ENCODE results near the gene NEK9. TPM values are rescaled to one million over a fixed set of nuclear protein-coding genes. Genes with fewer than 3 reads are reported as not detected.
"Not testable (repeated sequence)": the region's sequence is repeated elsewhere in the genome, so short reads cannot be mapped to it uniquely, and the experiment has no call there.

Gene NEK9
- total RNA-seq, 2 experiments from 2014 or later: 45.2 to 58.7 TPM

DNA sequence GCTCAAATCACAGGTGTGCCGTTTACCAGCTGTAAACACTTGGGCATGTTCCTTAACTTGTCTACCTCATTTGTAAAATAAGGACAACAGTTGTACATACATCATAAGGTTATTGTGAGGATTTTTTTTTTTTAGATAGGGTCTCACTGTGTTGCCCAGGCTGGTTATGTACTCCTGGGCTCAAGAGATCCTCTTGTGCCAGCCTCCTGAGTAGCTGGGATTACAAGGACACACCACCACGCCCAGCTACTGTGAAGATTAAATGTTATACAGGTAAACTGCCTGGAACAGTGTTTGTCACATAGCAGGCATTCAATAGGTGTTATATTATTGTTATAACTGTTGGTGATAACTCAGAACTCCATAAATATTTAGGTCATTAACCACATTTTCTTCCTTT, 36.8 kb upstream of the NEK9 start:
- Mint-ChIP-seq H3K9me3 (ENCODE audit: low read depth) (no peaks in the 10 kb centered on the region), H3K27me3 (no peaks in the 10 kb centered on the region), H3K27ac (no peak overlapping the region), H3K36me3 (ENCODE audit: low read depth) (peaks cover 22% of the 10 kb centered on the region), H3K4me3 (no peak overlapping the region), H3K4me1 (peaks cover 69% of the 10 kb centered on the region)
- POLR2A ChIA-PET: no interaction called here
- CTCF ChIA-PET: interaction anchor here (0.6 to 1.0 kb wide), 3 partner anchors 11 to 23 kb away, joined by 3 read pairs; no protein-coding TSS in a partner anchor
- intact Hi-C loops (cut with DNase I, micrococcal nuclease): no loop called here
- ATAC-seq (no peak), DNase-seq (no peak)

DNA sequence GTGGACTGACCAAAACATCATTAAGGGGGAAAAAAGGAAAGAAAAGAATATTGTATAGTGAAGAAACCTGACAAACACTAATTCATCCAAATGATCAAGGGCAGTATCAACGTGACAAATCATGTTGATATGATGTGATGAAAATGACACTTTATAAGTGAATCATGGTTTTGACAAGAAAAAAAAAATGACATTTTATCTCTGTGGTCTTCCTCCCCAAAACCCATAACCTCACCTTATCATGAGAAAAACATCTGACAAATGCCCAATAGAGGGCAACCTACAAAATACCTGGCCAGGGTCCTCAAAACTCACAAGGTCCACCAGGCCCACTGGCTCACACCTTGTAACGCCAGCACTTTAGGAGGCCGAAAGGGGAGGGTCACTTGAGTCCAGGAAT, 35.8 kb upstream of the NEK9 start:
- H3K36me3 Mint-ChIP-seq (ENCODE audit: low read depth): peaks cover 22% of the 10 kb centered on the region
- ChIA-PET POLR2A (no interaction called here), CTCF (interaction anchor here (0.7 kb wide), 2 partner anchors 22 to 125 kb away, joined by 3 read pairs; no protein-coding TSS in a partner anchor)
- H3K9me3 Mint-ChIP-seq (ENCODE audit: low read depth): no peaks in the 10 kb centered on the region
- no peak overlapping the region for H3K4me3 Mint-ChIP-seq
- ATAC-seq (peak; percentile 40), DNase-seq (no peak)
- no peaks in the 10 kb centered on the region for H3K27me3 Mint-ChIP-seq
- intact Hi-C loops (cut with DNase I, micrococcal nuclease): no loop called here
- peaks cover 64% of the 10 kb centered on the region for H3K4me1 Mint-ChIP-seq
- H3K27ac Mint-ChIP-seq: peak overlapping the region; percentile 44

DNA sequence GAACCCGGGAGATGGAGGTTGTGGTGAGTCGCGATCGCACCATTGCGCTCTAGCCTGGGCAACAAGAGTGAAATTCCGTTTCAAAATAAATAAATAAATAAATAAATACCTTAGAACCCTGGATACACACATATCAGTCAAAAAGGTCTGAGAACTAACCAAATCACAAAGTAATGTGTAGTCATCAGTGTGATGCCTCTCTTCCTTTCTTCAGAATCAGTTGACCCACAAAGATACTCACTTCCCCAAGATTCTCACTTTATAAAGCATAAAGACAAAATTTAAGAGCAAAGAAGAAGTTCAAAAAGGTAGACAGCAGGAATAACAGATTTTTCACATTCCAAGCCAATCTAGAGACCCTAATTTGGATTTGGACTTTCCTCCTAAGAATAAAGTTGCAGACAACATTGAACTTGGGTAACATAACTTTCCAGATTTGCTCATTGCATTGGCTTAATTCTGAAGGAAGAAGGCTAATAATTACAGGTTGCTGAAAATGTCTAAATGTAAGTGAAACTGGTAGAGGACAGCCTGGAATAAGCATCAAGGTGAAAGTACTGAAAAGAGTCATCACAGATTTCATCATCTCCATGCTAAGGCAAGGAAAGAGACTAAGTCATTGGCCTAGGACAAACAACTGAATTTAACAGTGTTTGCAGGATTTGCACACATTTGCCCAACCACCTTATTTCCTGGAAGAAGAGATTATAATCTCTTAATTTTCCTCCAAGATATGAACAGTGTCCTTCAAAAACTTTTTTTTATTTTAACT, 32.2 kb upstream of the NEK9 start:
- no peaks in the 10 kb centered on the region for H3K27me3 Mint-ChIP-seq
- peaks cover 66% of the 10 kb centered on the region for H3K4me1 Mint-ChIP-seq
- intact Hi-C loops (cut with DNase I, micrococcal nuclease): loop anchor here (1.0 to 5.0 kb wide), 3 partner anchors 17 to 88 kb away; partner anchors contain the start of gene TMED10 (in 2 of the 2)
- peak overlapping the region; percentile 25 for H3K4me3 Mint-ChIP-seq
- no peak for DNase-seq
- ATAC-seq: peak; percentile 86
- H3K36me3 Mint-ChIP-seq (ENCODE audit: low read depth): peaks cover 22% of the 10 kb centered on the region
- H3K9me3 Mint-ChIP-seq (ENCODE audit: low read depth): no peaks in the 10 kb centered on the region
- POLR2A ChIA-PET: no interaction called here
- CTCF ChIA-PET: interaction anchor here (1.1 to 2.0 kb wide), 2 partner anchors 135 to 139 kb away, joined by 4 read pairs; no protein-coding TSS in a partner anchor
- peak overlapping the region; percentile 93 for H3K27ac Mint-ChIP-seq

DNA sequence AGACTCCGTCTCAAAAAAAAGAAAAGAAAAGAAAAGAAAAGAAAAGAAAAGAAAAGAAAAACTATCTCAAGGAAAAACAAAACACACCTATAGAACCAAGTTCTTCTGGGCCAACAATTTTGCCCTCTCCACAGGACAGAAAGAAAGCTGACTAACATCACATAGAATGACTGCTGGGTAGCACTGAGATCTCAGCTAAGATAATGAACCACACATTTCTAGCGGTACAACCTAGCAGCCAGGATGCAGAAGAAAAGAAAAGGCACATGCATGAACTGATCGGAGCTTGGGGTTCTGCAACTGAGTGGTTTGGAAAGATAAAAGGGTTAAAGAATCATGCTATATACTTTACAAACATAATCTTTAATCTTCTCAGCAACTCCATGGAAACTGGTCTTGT, 30.1 kb upstream of the NEK9 start:
- CTCF ChIA-PET: interaction anchor here (0.6 to 2.0 kb wide), 4 partner anchors 19 to 142 kb away, joined by 3 to 5 read pairs (median 4); no protein-coding TSS in a partner anchor
- peak; percentile 22 for DNase-seq

DNA sequence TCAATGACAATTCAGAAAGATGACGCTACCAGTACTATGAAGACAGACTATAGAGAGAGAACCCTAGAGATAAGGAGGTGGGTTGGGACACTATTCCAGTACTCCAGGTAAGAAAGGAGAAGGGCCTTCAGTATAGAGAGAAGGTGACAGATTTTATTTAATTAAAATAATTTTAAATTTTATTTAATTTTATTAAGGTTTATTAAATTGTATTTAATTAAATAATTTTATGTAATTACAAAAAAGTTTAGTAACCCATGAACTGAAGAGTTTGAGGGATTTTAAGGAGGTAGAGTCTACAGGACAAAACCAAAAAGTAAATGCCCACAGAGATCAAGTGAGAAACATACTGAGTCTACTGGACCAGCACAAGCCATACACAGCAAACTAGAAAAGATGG, 29.3 kb upstream of the NEK9 start:
- intact Hi-C loops (cut with DNase I, micrococcal nuclease): loop anchor here in 1 of 2 experiments (5.0 kb wide), 1 partner anchor 91 kb away; no protein-coding TSS in a partner anchor
- ATAC-seq (no peak), DNase-seq (no peak)
- ChIA-PET POLR2A (interaction anchor here (1.2 kb wide), 1 partner anchor 18 kb away, joined by 4 read pairs; no protein-coding TSS in a partner anchor), CTCF (interaction anchor here (0.7 to 1.1 kb wide), 4 partner anchors 24 to 825 kb away, joined by 3 to 5 read pairs (median 4); no protein-coding TSS in a partner anchor)
- H3K27ac Mint-ChIP-seq: peak overlapping the region; percentile 12
- H3K4me1 Mint-ChIP-seq: peaks cover 62% of the 10 kb centered on the region
- H3K9me3 Mint-ChIP-seq (ENCODE audit: low read depth): no peaks in the 10 kb centered on the region
- no peak overlapping the region for H3K4me3 Mint-ChIP-seq
- H3K27me3 Mint-ChIP-seq: no peaks in the 10 kb centered on the region
- H3K36me3 Mint-ChIP-seq (ENCODE audit: low read depth): peaks cover 23% of the 10 kb centered on the region

More for the DNA sequence above, 30.1 kb upstream of the NEK9 start:
- intact Hi-C loops (cut with DNase I, micrococcal nuclease): loop anchor here in 1 of 2 experiments (5.0 kb wide), 1 partner anchor 90 kb away; no protein-coding TSS in a partner anchor
- Mint-ChIP-seq H3K9me3 (ENCODE audit: low read depth) (no peaks in the 10 kb centered on the region), H3K36me3 (ENCODE audit: low read depth) (peaks cover 25% of the 10 kb centered on the region), H3K27me3 (no peaks in the 10 kb centered on the region), H3K27ac (peak overlapping the region; percentile 25), H3K4me1 (peaks cover 66% of the 10 kb centered on the region), H3K4me3 (no peak overlapping the region)
- POLR2A ChIA-PET: interaction anchor here (1.2 kb wide), 1 partner anchor 18 kb away, joined by 4 read pairs; no protein-coding TSS in a partner anchor
- ATAC-seq: peak; percentile 75

DNA sequence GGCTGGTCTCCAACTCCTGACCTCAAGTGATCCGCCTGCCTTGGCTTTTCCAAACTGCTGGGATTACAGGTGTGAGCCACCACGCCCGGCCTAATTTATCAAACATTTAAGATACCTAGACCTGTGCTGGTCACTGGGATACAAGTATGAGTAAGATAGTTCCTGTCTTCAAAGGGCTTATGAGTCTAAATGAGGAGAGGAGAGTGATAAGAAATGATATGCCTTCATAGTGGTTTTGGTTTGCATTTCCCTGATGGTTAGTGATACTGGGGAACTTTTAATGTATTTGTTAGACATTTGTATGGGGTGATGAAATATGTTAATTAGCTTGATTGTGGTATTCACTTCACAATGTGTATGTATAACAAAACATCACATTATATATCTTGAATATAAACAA, 28.3 kb upstream of the NEK9 start:
- POLR2A ChIA-PET: no interaction called here
- no peaks in the 10 kb centered on the region for H3K27me3 Mint-ChIP-seq
- H3K4me1 Mint-ChIP-seq: peaks cover 55% of the 10 kb centered on the region
- H3K4me3 Mint-ChIP-seq: no peak overlapping the region
- intact Hi-C loops (cut with DNase I, micrococcal nuclease): loop anchor here in 1 of 2 experiments (5.0 kb wide), 1 partner anchor 92 kb away; no protein-coding TSS in a partner anchor
- no peaks in the 10 kb centered on the region for H3K9me3 Mint-ChIP-seq (ENCODE audit: low read depth)
- DNase-seq (no peak), ATAC-seq (peak; percentile 13)
- H3K27ac Mint-ChIP-seq: no peak overlapping the region
- CTCF ChIA-PET: interaction anchor here (0.6 to 1.1 kb wide), 5 partner anchors 23 to 825 kb away, joined by 3 to 5 read pairs (median 3); no protein-coding TSS in a partner anchor
- H3K36me3 Mint-ChIP-seq (ENCODE audit: low read depth): peaks cover 19% of the 10 kb centered on the region

DNA sequence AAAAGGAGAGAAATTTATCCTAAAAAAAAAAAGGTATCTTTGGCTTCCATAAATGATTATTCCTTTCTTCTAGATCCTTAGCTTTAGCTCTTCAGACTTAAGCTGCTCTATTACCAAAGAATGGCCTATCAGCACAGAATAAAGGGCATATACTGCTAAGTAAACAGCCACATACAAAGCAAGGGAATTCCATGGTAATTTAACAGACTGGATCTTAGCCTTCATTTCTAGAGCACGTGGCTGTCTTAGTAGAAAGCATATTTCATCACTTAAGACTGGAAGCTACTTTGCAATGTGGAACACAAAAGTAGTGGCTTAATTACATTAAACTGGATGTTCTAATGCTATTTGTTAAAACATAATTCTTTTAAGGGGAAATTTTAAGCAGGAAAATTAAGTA, 26.4 kb upstream of the NEK9 start:
- intact Hi-C loops (cut with DNase I, micrococcal nuclease): no loop called here
- Mint-ChIP-seq H3K4me3 (no peak overlapping the region), H3K9me3 (ENCODE audit: low read depth) (no peaks in the 10 kb centered on the region), H3K4me1 (peaks cover 50% of the 10 kb centered on the region), H3K27ac (no peak overlapping the region), H3K36me3 (ENCODE audit: low read depth) (peaks cover 22% of the 10 kb centered on the region), H3K27me3 (no peaks in the 10 kb centered on the region)
- POLR2A ChIA-PET: no interaction called here
- ATAC-seq: no peak
- CTCF ChIA-PET: interaction anchor here (0.5 to 1.8 kb wide), 7 partner anchors 11 to 208 kb away, joined by 3 to 6 read pairs (median 4); no protein-coding TSS in a partner anchor
- DNase-seq: no peak

DNA sequence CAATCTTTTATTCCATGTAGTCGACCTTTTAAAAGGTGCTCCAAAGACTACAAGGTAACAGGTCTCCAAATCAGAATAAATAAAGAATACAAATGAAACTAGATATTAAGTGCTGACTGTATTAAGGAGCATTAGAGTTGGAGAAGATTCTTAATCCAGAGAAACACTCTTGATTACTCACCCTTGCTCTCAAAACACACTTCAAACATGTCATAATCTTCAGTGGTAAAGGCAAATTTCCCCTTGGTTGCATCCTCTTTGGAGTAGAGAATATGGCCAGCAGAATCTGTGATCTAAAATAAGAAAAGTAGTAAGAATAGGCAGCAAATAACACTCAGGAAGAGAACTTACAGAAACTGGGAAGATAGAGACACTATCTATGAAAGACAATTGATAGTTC, 25.0 kb upstream of the NEK9 start:
- ChIA-PET CTCF (no interaction called here), POLR2A (no interaction called here)
- DNase-seq: no peak

DNA sequence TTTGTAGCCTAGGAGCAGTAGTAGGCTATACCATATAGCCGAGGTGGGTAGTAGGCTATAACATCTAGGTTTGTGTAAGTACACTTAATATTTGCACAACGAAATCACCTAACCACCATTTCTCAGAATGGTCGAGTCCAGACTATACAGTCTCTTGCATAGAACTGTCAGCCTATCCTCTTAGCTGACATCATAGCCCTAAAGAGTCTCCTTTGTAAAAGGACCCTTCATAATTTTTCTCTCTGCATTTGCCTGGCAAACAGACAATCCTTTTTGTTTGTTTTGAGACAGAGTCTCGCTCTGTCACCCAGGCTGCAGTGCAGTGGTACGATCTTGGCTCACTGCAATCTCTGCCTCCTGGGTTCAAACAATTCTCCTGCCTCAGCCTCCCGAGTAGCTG, 23.8 kb upstream of the NEK9 start:
- DNase-seq; intact Hi-C loops (cut with DNase I, micrococcal nuclease); H3K4me3 Mint-ChIP-seq; H3K27ac Mint-ChIP-seq; H3K9me3 Mint-ChIP-seq (ENCODE audit: low read depth); CTCF ChIA-PET; ATAC-seq; POLR2A ChIA-PET; H3K27me3 Mint-ChIP-seq: not testable (repeated sequence)
- Mint-ChIP-seq H3K36me3 (ENCODE audit: low read depth) (peaks cover 42% of the 10 kb centered on the region), H3K4me1 (peaks cover 50% of the 10 kb centered on the region)

More for the DNA sequence above, 25.0 kb upstream of the NEK9 start:
- Mint-ChIP-seq H3K9me3 (ENCODE audit: low read depth) (no peaks in the 10 kb centered on the region), H3K4me3 (no peak overlapping the region), H3K4me1 (peaks cover 50% of the 10 kb centered on the region), H3K27ac (peak overlapping the region; percentile 4), H3K27me3 (no peaks in the 10 kb centered on the region), H3K36me3 (ENCODE audit: low read depth) (peaks cover 32% of the 10 kb centered on the region)
- intact Hi-C loops (cut with DNase I, micrococcal nuclease): no loop called here
- ATAC-seq: no peak

DNA sequence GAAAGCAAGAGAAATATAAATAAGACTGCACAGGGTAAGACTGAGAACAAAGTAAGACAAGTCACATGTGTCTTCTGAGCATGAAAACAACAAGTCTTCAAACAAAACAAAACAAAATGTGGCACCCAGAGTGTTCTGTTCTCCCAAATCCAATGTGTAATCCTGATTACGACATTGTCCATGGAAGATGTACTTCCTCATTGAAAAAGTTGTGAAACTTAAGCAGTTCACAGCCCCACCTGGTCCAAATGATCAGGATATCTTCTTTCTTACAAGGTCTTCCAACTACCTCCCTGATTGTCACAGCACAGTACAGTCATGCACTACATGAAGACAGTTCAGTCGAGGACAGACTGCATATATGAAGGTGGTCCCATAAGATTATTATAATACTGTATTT, 23.3 kb upstream of the NEK9 start:
- intact Hi-C loops (cut with DNase I, micrococcal nuclease): no loop called here
- ChIA-PET POLR2A (no interaction called here), CTCF (no interaction called here)
- Mint-ChIP-seq H3K9me3 (ENCODE audit: low read depth) (no peaks in the 10 kb centered on the region), H3K27me3 (no peaks in the 10 kb centered on the region), H3K36me3 (ENCODE audit: low read depth) (peaks cover 42% of the 10 kb centered on the region), H3K4me3 (no peak overlapping the region), H3K27ac (no peak overlapping the region), H3K4me1 (peaks cover 50% of the 10 kb centered on the region)
- no peak for ATAC-seq
- no peak for DNase-seq

DNA sequence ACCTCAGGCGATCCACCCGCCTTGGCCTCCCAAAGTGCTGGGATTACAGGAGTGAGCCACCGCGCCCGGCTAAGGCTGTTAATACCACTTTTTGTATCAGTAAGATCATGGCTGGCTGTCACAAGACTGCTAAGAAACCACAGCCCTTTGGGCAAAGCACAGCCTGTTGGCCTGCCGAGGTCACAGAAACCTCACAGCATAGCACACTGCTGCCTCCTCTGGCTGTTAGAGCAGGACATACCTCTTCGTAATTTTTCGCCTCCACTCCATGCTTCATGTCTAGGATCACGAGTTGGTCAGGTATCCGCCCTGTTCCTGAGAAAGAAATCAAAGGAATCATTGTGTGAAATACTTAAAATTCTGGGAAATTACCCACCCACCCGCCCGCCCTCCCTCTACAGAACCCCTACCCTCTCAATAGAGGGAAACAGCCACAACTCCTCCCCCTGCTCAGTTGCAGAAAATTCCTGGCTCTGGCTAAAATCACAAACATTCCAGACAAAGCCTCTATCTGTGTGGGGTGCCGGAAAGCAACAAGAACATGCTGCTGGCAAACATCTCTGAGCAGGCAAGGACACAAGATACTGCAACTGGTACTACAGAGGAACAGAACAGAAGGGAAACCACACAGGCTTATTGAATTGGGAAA, 20.7 kb upstream of the NEK9 start:
- peak; percentile 70 for ATAC-seq
- no peak overlapping the region for H3K27ac Mint-ChIP-seq
- POLR2A ChIA-PET: no interaction called here
- intact Hi-C loops (cut with DNase I, micrococcal nuclease): no loop called here
- H3K36me3 Mint-ChIP-seq (ENCODE audit: low read depth): peaks cover 44% of the 10 kb centered on the region
- DNase-seq: peak; percentile 43
- H3K4me3 Mint-ChIP-seq: no peak overlapping the region
- H3K4me1 Mint-ChIP-seq: peaks cover 57% of the 10 kb centered on the region
- no peaks in the 10 kb centered on the region for H3K9me3 Mint-ChIP-seq (ENCODE audit: low read depth)
- no peaks in the 10 kb centered on the region for H3K27me3 Mint-ChIP-seq
- CTCF ChIA-PET: interaction anchor here (0.7 to 1.1 kb wide), 2 partner anchors 155 to 157 kb away, joined by 3 read pairs; no protein-coding TSS in a partner anchor

Data from activated CD4-positive, alpha-beta T cell treated with anti-CD3 and anti-CD28 coated beads for 36 hours (primary cell).